SU-DHL-6 (cell line): ENCODE data around the gene CDC42BPG.
"Not testable (repeated sequence)": the region's sequence is repeated elsewhere in the genome, so short reads cannot be mapped to it uniquely, and the experiment has no call there.

Source experiments
- H2AFZ ChIP-seq: fragments of 200-600 bp; sonication (generic); 2 replicates; pipeline ENCODE4 v1.6.1; 2014; ENCODE audit warnings: low read depth, mild to moderate bottlenecking, moderate library complexity, mixed read lengths, antibody characterized with exemption, low read length; ENCODE audit not compliant: severe bottlenecking
- H3F3A ChIP-seq: fragments of 200-600 bp; shearing (Covaris generic); 2 replicates; pipeline ENCODE4 v1.6.0; 2016; ENCODE audit warnings: antibody characterized with exemption, mild to moderate bottlenecking; ENCODE audit not compliant: insufficient read depth
- H3K27ac ChIP-seq: fragments of 200-600 bp; sonication (generic); 2 replicates; pipeline ENCODE4 v1.5.1; 2016; ENCODE audit warnings: low read depth, mild to moderate bottlenecking, low read length, moderate library complexity, mixed read lengths
- H3K27me3 ChIP-seq: fragments of 200-600 bp; sonication (generic), shearing (Covaris generic); 2 replicates; pipeline ENCODE4 v1.6.0; 2014; ENCODE audit warnings: mild to moderate bottlenecking, low read length
- H3K36me3 ChIP-seq: fragments of 200-600 bp; sonication (generic); 2 replicates; pipeline ENCODE4 v1.6.1; 2014; ENCODE audit warnings: mild to moderate bottlenecking, low read length, mixed read lengths
- H3K4me2 ChIP-seq: fragments of 300-600, 200-600 bp; shearing (Covaris generic), sonication (generic); 2 replicates; pipeline ENCODE4 v1.6.0; 2014; ENCODE audit warnings: low read length, low read depth, mild to moderate bottlenecking; ENCODE audit not compliant: poor library complexity, severe bottlenecking
- H3K4me3 ChIP-seq: fragments of 200-600 bp; sonication (generic); 2 replicates; pipeline ENCODE4 v1.5.1; 2014; ENCODE audit warnings: antibody characterized with exemption, low read length, mild to moderate bottlenecking, mixed read lengths; ENCODE audit not compliant: insufficient read depth, poor library complexity, severe bottlenecking
- H3K79me2 ChIP-seq: fragments of 200-600 bp; sonication (generic); 2 replicates; pipeline ENCODE4 v1.6.1; 2014; ENCODE audit warnings: mild to moderate bottlenecking, low read length, moderate library complexity; ENCODE audit not compliant: insufficient read depth
- H3K9ac ChIP-seq: fragments of 200-600 bp; sonication (generic); 2 replicates; pipeline ENCODE4 v1.7.0; 2014; ENCODE audit warnings: mild to moderate bottlenecking, low read length
- H3K9me2 ChIP-seq: fragments of 200-600 bp; sonication (generic); replicated peaks from 2 replicates; pipeline ENCODE4 v1.6.1; 2014; ENCODE audit warnings: low read length; ENCODE audit not compliant: insufficient read depth
- H3K9me3 ChIP-seq: fragments of 200-600 bp; sonication (generic); 2 replicates; pipeline ENCODE4 v1.6.1; 2014; ENCODE audit warnings: low read length, mixed read lengths; ENCODE audit not compliant: insufficient read depth
- H4K20me1 ChIP-seq: fragments of 200-600 bp; sonication (generic); 2 replicates; pipeline ENCODE4 v1.6.1; 2014; ENCODE audit warnings: low read depth, mild to moderate bottlenecking, antibody characterized with exemption, low read length, moderate library complexity, mixed read lengths
- EZH2phosphoT487 ChIP-seq: fragments of 200-600 bp; sonication (generic), shearing (Covaris generic); conservative IDR thresholded peaks from 2 replicates; pipeline ENCODE4 v1.6.1; 2018; ENCODE audit warnings: mild to moderate bottlenecking, antibody characterized with exemption, low read length, moderate library complexity, mixed read lengths
- TF ChIP-seq, protein P1 (sequence below): fragments of 200-600 bp; sonication (generic); IDR thresholded peaks from one replicate; pipeline ENCODE4 v1.5.1; 2017; ENCODE audit warnings: antibody characterized with exemption, mild to moderate bottlenecking, low read length, moderate library complexity; ENCODE audit not compliant: insufficient read depth, poor library complexity, severe bottlenecking

The CDC42BPG gene

DNA sequence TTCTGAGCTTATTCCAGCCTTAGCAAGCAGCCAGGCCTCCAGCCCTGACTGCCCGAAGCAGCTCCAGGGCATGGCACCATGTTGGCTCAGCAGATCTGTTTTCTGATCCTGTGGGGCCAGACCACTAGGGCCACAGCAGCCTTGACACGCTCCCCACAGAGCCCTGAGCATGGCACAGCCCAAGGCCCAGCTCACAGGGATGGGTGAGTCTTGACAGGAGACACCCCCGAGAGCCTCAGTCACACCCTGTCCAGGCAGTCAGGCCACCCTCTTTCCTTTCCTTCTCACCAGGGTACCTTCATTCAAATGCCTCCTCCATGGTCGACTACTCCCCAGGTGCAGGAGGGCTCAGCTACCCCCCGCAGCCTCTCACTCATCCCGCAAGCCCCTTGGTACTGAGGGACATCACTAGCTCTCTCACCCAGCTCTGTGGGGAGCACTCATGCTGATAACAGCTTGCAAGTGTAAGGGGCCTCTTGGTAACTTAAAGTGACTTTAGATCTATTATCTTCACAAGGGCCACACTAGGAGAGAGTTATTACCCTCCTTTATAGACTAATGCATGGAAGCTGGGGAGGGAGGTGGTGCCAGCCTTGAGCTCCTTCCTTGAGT, 3.9 kb upstream of the CDC42BPG start:
- Histone ChIP-seq H3F3A (peaks cover 67% of the 10 kb centered on the region), H3K9me3 (no peaks in the 10 kb centered on the region), H3K4me2 (peak overlapping the region; percentile 94), H3K4me3 (no peak overlapping the region), H4K20me1 (no peaks in the 10 kb centered on the region), H3K36me3 (no peaks in the 10 kb centered on the region), H2AFZ (no peak overlapping the region), H3K79me2 (no peaks in the 10 kb centered on the region; the same call in 1 of the 2 replicates), H3K27me3 (no peaks in the 10 kb centered on the region), H3K9ac (peak overlapping the region; percentile 67), H3K27ac (peak overlapping the region; percentile 100), H3K9me2 (no peaks in the 10 kb centered on the region)
- TF ChIP-seq, protein P1, sequence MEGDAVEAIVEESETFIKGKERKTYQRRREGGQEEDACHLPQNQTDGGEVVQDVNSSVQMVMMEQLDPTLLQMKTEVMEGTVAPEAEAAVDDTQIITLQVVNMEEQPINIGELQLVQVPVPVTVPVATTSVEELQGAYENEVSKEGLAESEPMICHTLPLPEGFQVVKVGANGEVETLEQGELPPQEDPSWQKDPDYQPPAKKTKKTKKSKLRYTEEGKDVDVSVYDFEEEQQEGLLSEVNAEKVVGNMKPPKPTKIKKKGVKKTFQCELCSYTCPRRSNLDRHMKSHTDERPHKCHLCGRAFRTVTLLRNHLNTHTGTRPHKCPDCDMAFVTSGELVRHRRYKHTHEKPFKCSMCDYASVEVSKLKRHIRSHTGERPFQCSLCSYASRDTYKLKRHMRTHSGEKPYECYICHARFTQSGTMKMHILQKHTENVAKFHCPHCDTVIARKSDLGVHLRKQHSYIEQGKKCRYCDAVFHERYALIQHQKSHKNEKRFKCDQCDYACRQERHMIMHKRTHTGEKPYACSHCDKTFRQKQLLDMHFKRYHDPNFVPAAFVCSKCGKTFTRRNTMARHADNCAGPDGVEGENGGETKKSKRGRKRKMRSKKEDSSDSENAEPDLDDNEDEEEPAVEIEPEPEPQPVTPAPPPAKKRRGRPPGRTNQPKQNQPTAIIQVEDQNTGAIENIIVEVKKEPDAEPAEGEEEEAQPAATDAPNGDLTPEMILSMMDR = no peak
- TF ChIP-seq EZH2phosphoT487 = no peak

DNA sequence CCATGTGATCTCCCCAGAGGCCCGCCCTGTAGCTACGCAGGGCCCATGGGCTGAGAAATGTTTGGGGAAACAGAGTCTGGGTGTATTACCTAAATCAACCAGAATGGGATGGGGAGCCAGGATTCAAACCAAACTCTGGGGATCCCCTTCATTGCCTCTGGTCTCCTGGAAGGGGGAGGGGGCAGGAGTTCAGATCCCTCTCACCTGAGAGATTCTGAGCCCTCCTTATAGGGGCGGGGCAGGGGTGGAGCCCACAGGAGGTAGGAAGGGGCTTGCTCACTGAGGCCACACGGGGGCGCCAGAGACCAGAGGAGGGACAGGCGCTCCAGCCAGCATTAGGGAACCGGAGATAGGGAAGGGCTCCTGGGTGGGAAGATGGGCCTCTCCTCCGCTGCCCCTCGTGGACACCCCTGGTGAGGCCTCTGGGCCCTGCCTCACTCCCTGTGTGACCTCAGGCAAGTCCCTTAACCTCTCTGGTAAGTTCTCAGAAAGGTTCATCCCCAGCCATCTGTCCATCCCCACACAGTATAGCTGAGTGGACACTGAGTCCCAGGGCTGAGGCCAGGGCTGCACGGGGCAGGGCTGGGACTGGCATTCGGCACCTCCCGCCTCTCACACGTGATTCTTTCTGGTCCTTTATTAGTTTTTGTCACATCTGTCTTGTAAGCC, 2.7 kb upstream of the CDC42BPG start:
- Histone ChIP-seq H3K9ac (peak overlapping the region; percentile 67), H3K27ac (peak overlapping the region; percentile 100), H3F3A (peaks cover 55% of the 10 kb centered on the region), H3K36me3 (no peaks in the 10 kb centered on the region), H4K20me1 (no peaks in the 10 kb centered on the region), H3K9me3 (no peaks in the 10 kb centered on the region), H3K4me3 (no peak overlapping the region), H3K9me2 (no peaks in the 10 kb centered on the region), H3K4me2 (peak overlapping the region; percentile 94), H3K27me3 (no peaks in the 10 kb centered on the region), H2AFZ (no peak overlapping the region), H3K79me2 (no peaks in the 10 kb centered on the region; the same call in 1 of the 2 replicates)
- TF ChIP-seq, protein P1 = peak; percentile 92
- TF ChIP-seq EZH2phosphoT487 = no peak

DNA sequence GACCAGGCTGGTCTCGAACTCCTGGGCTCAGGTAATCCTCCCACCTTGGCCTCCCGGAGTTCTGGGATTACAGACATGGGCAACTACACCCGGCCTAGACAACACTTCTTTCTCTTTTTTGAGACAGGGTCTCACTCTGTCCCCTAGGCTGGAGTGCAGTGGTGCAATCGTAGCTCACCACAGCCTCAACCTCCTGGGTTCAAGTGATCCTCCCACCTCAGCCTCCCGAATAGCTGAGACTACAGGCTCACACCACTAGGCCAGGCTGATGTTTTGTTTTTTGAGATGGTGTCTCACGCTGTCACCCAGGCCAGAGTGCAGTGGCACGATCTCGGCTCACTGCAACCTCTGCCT, 1.3 kb upstream of the CDC42BPG start:
- not testable (repeated sequence) for H3K9ac ChIP-seq, H3K36me3 ChIP-seq, H3K27me3 ChIP-seq, H3K4me3 ChIP-seq, H4K20me1 ChIP-seq, H3K4me2 ChIP-seq, H3K9me3 ChIP-seq, H2AFZ ChIP-seq, H3K9me2 ChIP-seq, H3K79me2 ChIP-seq, H3K27ac ChIP-seq
- H3F3A ChIP-seq = peaks cover 41% of the 10 kb centered on the region

DNA sequence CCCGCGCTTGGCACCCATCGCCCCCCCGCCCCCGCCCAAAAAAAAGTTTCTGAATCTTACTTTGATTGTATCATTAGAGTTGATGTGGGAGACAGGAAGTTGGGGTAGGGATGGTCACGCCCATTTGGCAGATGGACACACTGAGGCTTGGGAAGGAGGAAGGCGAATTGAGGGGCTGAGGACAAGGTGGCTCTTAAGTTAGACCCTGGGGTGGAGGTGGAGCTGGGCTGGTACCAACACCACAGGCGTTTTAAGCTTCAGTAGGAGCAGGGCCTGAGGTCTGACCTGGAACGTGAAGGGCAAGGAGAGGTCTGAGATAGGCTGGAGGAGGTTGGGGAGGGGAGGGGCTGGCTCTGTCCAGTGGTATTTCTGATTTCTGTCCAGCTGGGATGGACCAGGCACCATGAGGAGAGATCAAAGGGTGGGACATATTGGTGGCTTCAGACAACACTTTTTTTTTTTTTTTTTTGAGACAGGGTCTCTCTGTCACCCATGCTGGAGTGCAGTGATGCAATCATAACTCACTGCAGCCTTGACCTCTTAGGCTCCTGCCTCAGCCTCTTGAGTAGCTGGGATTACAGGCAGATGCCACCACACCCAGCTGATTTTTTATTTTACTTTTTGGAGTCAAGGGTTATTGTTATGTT, 799 bp upstream of the CDC42BPG start:
- Histone ChIP-seq H4K20me1 (no peaks in the 10 kb centered on the region), H3K79me2 (no peaks in the 10 kb centered on the region; the same call in 1 of the 2 replicates), H3K4me2 (peak overlapping the region; percentile 72), H3K27me3 (no peaks in the 10 kb centered on the region), H3K36me3 (no peaks in the 10 kb centered on the region), H2AFZ (peak overlapping the region; percentile 50), H3K9me3 (no peaks in the 10 kb centered on the region), H3F3A (peaks cover 37% of the 10 kb centered on the region), H3K4me3 (peak overlapping the region; percentile 64), H3K27ac (peak overlapping the region; percentile 62), H3K9me2 (no peaks in the 10 kb centered on the region), H3K9ac (peak overlapping the region; percentile 70)
- TF ChIP-seq, protein P1 = no peak
- no peak for TF ChIP-seq EZH2phosphoT487
